Measurements from ENCODE around the gene TICAM1.
"Not testable (repeated sequence)": the region's sequence is repeated elsewhere in the genome, so short reads cannot be mapped to it uniquely, and the experiment has no call there.

The TICAM1 gene

GRCh38 chr19:4811328-4812131 is 20.0 kb downstream of the TICAM1 start:
- peak; percentile 77 for TF ChIP-seq CTCF (IDR thresholded peaks at IDR 0.05; ENCODE audit: control insufficient read depth, extremely low read depth, insufficient read depth)
- no peak for DNase-seq (ENCODE audit: low read depth)
- no peak overlapping the region for H3K4me3 ChIP-seq (ENCODE audit: low read depth, low read length)

- no peak for TF ChIP-seq CTCF (IDR thresholded peaks at IDR 0.05; ENCODE audit: control insufficient read depth, extremely low read depth, insufficient read depth)
- no peak overlapping the region for H3K4me3 ChIP-seq (ENCODE audit: low read depth, low read length)
- no peak for DNase-seq (ENCODE audit: low read depth)
These were observed 24.3 kb downstream of the TICAM1 start for GRCh38 chr19:4807188-4807587.

- no peak for DNase-seq (ENCODE audit: low read depth)
- no peak overlapping the region for H3K4me3 ChIP-seq (ENCODE audit: low read depth, low read length)
- TF ChIP-seq CTCF (IDR thresholded peaks at IDR 0.05; ENCODE audit: control insufficient read depth, extremely low read depth, insufficient read depth): no peak
These were observed 25.1 kb downstream of the TICAM1 start for GRCh38 chr19:4806384-4806783.

- H3K4me3 ChIP-seq (ENCODE audit: low read depth, low read length); DNase-seq (ENCODE audit: low read depth): not testable (repeated sequence)
These were observed 26.4 kb downstream of the TICAM1 start for GRCh38 chr19:4805140-4805539.

- DNase-seq (ENCODE audit: low read depth): no peak
- TF ChIP-seq CTCF (IDR thresholded peaks at IDR 0.05; ENCODE audit: control insufficient read depth, extremely low read depth, insufficient read depth): peak; percentile 88
- H3K4me3 ChIP-seq (ENCODE audit: low read depth, low read length): no peak overlapping the region
These were observed 27.5 kb downstream of the TICAM1 start for GRCh38 chr19:4803736-4804695.

- H3K4me3 ChIP-seq (ENCODE audit: low read depth, low read length): no peak overlapping the region
- no peak for TF ChIP-seq CTCF (IDR thresholded peaks at IDR 0.05; ENCODE audit: control insufficient read depth, extremely low read depth, insufficient read depth)
- no peak for DNase-seq (ENCODE audit: low read depth)
These were observed 28.8 kb downstream of the TICAM1 start for GRCh38 chr19:4802711-4803110.

- DNase-seq (ENCODE audit: low read depth): no peak
- TF ChIP-seq CTCF (IDR thresholded peaks at IDR 0.05; ENCODE audit: control insufficient read depth, extremely low read depth, insufficient read depth): no peak
These were observed 30.4 kb downstream of the TICAM1 start for GRCh38 chr19:4801085-4801619.

More at GRCh38 chr19:4801085-4801619, 30.4 kb downstream of the TICAM1 start:
- no peak overlapping the region for H3K4me3 ChIP-seq (ENCODE audit: low read depth, low read length)

All from LNCaP clone FGC (cell line).